Activated CD8-positive, alpha-beta T cell treated with anti-CD3 and anti-CD28 coated beads for 36 hours (primary cell): Measurements from ENCODE around the gene UHRF1. TPM values are rescaled to one million over a fixed set of nuclear protein-coding genes. Genes with fewer than 3 reads are reported as not detected.
A peak's percentile ranks its signal among the peaks of the same experiment; 100 is the strongest.

ENCODE experiments used
- ATAC-seq: fragments of 200-7000 bp; cut with Tn5 transposase; one replicate; pipeline ENCODE4 v1.10.0; 2021; ENCODE audit warnings: mild to moderate bottlenecking, moderate library complexity
- CTCF ChIA-PET: fragments of 350-600 bp; sonication (Branson Sonifier 250); formaldehyde crosslinking; loops from one replicate; lab custom pipeline; 2021; ENCODE audit warnings: antibody characterized with exemption; lab: Charles Lee
- POLR2A ChIA-PET: fragments of 350-600 bp; sonication (Branson Sonifier 250); formaldehyde crosslinking; loops from one replicate; lab custom pipeline; 2021; ENCODE audit warnings: antibody characterized with exemption; lab: Charles Lee
- DNase-seq: peaks from one replicate; pipeline ENCODE4 v3.0.0-alpha.2; 2020
- H3K27ac Mint-ChIP-seq: one replicate; pipeline ENCODE4 v1.8.0; 2021; ENCODE audit warnings: mild to moderate bottlenecking, mixed read lengths
- H3K27me3 Mint-ChIP-seq: one replicate; pipeline ENCODE4 v1.8.0; 2021; ENCODE audit warnings: mixed read lengths
- H3K36me3 Mint-ChIP-seq: one replicate; pipeline ENCODE4 v1.8.0; 2021; ENCODE audit warnings: low read depth, mixed read lengths
- H3K4me1 Mint-ChIP-seq: one replicate; pipeline ENCODE4 v1.8.0; 2021; ENCODE audit warnings: low read depth, mixed read lengths
- H3K4me3 Mint-ChIP-seq: one replicate; pipeline ENCODE4 v1.8.0; 2021; ENCODE audit warnings: mild to moderate bottlenecking, moderate library complexity, mixed read lengths
- H3K9me3 Mint-ChIP-seq: one replicate; pipeline ENCODE4 v1.8.0; 2021; ENCODE audit warnings: mixed read lengths
- intact Hi-C: fragments of 100-400 bp; cut with micrococcal nuclease; formaldehyde crosslinking; loops from one replicate; pipeline ENCODE4 v1.10.0; 2022
- total RNA-seq, 2 experiments: library from RNA; stranded (reverse); gene quantifications; one replicate each; pipeline ENCODE4 v1.2.3, GENCODE V29; 2021
- TF ChIP-seq, protein P1 (sequence below): fragments of 200-600 bp; IDR thresholded peaks from one replicate; pipeline ENCODE4 v1.8.0; 2022; ENCODE audit warnings: antibody characterized with exemption, mild to moderate bottlenecking

The UHRF1 gene
- total RNA-seq, 2 experiments from 2014 or later: 173 to 175 TPM

DNA sequence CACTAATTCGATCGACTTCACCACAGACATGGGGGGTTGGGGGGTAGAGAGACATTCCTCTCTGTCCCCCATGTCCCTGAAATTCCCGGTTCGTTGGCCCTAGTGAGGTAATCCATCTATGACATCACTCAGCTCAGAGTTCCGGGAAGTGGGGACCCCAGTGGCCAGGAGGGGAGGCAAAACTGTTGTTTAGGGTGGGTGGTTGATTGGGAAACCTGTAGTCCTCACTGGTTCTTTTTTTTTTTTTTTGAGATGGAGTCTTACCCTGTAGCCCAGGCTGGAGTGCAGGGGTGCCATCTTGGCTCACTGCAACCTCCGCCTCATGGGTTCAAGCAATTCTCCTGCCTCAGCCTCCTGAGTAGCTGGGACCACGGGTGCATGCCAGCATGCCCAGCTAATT lies 6.5 kb upstream of the UHRF1 start, which contains the start of gene ARRDC5:
Gene ARRDC5, minus strand, starts transcription at position 101 of the 400 bp plus-strand sequence. Its CDS starts 71 bp downstream, at position 30.
- ATAC-seq (no peak), DNase-seq (no peak)
- no peaks in the 10 kb centered on the region for H3K36me3 Mint-ChIP-seq
- no peaks in the 10 kb centered on the region for H3K9me3 Mint-ChIP-seq
- intact Hi-C loops: no loop called here
- TF ChIP-seq, protein P1, sequence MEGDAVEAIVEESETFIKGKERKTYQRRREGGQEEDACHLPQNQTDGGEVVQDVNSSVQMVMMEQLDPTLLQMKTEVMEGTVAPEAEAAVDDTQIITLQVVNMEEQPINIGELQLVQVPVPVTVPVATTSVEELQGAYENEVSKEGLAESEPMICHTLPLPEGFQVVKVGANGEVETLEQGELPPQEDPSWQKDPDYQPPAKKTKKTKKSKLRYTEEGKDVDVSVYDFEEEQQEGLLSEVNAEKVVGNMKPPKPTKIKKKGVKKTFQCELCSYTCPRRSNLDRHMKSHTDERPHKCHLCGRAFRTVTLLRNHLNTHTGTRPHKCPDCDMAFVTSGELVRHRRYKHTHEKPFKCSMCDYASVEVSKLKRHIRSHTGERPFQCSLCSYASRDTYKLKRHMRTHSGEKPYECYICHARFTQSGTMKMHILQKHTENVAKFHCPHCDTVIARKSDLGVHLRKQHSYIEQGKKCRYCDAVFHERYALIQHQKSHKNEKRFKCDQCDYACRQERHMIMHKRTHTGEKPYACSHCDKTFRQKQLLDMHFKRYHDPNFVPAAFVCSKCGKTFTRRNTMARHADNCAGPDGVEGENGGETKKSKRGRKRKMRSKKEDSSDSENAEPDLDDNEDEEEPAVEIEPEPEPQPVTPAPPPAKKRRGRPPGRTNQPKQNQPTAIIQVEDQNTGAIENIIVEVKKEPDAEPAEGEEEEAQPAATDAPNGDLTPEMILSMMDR: no peak
- peaks cover 6% of the 10 kb centered on the region for H3K4me1 Mint-ChIP-seq
- ChIA-PET POLR2A (interaction anchor here (0.6 kb wide), 1 partner anchor 73 kb away, joined by 3 read pairs; no protein-coding TSS in a partner anchor), CTCF (interaction anchor here (0.7 to 1.0 kb wide), 2 partner anchors 31 to 93 kb away, joined by 3 read pairs; no protein-coding TSS in a partner anchor)
- H3K27me3 Mint-ChIP-seq: no peaks in the 10 kb centered on the region
- peak within 1 kb of the TSS; percentile 58 for H3K27ac Mint-ChIP-seq
- no peak within 1 kb of the TSS for H3K4me3 Mint-ChIP-seq

DNA sequence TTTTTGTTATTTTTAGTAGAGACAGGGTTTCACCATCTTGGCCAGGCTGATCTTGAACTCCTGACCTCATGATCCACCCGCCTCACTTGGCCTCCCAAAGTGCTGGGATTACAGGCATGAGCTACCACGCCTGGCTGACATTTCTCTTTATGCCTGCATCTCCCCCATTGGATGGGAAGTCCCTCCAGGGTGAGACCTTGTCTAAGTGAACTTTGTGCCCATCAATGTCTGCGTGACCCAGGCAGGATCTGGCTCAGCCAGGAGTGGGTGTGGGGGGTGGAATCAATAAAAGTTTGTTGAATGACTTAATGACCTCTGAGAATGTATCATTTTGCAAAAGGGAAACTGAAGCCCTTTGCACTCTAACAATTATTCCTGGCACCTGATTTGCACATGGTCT lies 4.8 kb upstream of the UHRF1 start:
- Mint-ChIP-seq H3K36me3 (no peaks in the 10 kb centered on the region), H3K4me3 (no peak overlapping the region), H3K9me3 (no peaks in the 10 kb centered on the region), H3K27ac (peak overlapping the region; percentile 24), H3K4me1 (peaks cover 16% of the 10 kb centered on the region), H3K27me3 (no peaks in the 10 kb centered on the region)
- ATAC-seq (no peak), DNase-seq (no peak)
- intact Hi-C loops: no loop called here
- TF ChIP-seq, protein P1: no peak
- POLR2A ChIA-PET: interaction anchor here (1.0 to 1.6 kb wide), 2 partner anchors 11 to 75 kb away, joined by 3 to 6 read pairs; no protein-coding TSS in a partner anchor
- CTCF ChIA-PET: no interaction called here

DNA sequence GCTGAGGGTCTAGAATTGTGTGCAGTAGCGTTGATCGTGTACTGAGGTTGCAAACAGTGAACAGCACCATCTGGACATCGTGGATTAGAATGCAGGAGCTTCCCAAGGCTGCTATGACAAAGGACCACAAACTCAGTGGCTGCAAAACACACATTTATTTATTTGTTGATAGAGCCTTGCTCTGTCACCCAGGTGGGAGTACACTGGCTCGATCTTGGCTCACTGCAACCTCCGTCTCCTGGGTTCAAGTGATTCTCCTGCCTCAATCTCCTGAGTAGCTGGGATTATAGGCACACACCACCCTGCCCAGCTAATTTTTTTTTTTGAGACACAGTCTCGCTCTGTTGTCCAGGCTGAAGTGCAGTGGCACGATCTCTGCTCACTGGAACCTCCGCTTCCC lies 2.3 kb upstream of the UHRF1 start:
- Mint-ChIP-seq H3K27me3 (no peaks in the 10 kb centered on the region), H3K36me3 (peaks cover 17% of the 10 kb centered on the region), H3K27ac (no peak overlapping the region), H3K4me3 (no peak overlapping the region), H3K9me3 (no peaks in the 10 kb centered on the region), H3K4me1 (peaks cover 20% of the 10 kb centered on the region)
- ATAC-seq (no peak), DNase-seq (no peak)
- TF ChIP-seq, protein P1: no peak
- intact Hi-C loops: no loop called here
- POLR2A ChIA-PET: interaction anchor here (0.6 to 1.3 kb wide), 3 partner anchors 9 to 1593 kb away, joined by 3 read pairs; no protein-coding TSS in a partner anchor
- CTCF ChIA-PET: interaction anchor here (1.0 to 1.3 kb wide), 2 partner anchors 34 to 55 kb away, joined by 3 to 7 read pairs; no protein-coding TSS in a partner anchor

DNA sequence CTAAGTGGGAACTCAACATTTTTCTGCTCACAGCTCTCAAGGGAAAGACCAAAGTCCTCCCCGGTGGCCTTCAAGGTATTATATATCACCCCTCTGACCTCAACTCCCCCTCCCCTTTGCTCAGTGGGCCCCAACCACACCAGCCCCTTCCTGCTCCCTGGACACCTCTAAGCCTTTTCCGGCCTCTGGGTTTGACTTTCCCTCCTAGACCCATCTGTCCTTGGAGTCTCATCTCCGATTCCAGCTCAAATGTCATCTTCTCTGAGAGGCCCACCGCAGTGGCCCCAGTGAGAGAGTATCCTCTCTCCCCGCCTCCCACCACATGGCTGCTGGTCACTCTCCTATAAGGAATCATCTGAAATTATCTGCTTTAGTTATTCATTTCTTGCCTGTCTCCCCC lies 941 bp upstream of the UHRF1 start:
- TF ChIP-seq, protein P1: no peak
- CTCF ChIA-PET: interaction anchor here (1.2 kb wide), 1 partner anchor 35 kb away, joined by 3 read pairs; no protein-coding TSS in a partner anchor
- peaks cover 33% of the 10 kb centered on the region for H3K4me1 Mint-ChIP-seq

DNA sequence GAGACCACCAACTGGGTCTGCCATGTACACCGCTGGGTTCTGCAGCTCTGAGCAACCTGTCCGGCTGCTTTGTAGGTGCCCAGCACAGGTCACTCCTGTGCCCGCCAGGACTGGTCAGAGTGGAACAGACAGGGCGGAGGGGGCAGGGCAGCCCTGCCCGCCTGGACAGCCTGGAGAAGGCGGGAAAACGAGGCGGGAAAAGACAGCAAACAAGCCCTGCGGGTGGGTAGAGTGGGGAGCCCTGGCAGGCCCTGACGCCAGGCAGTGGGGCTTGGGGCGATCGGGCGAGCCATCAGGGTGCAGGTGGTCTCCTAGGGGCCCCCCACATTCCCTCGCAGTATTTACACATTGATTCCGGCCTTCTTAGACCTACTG lies 533 bp upstream of the UHRF1 start:
- intact Hi-C loops: no loop called here
- TF ChIP-seq, protein P1: no peak
- ChIA-PET CTCF (interaction anchor here (1.2 kb wide), 1 partner anchor 36 kb away, joined by 3 read pairs; no protein-coding TSS in a partner anchor), POLR2A (interaction anchor here (0.7 to 1.8 kb wide), 2 partner anchors 7 to 12 kb away, joined by 3 to 10 read pairs; no protein-coding TSS in a partner anchor)
- Mint-ChIP-seq H3K4me3 (peak overlapping the region; percentile 95), H3K36me3 (peaks cover 35% of the 10 kb centered on the region), H3K27ac (peak overlapping the region; percentile 30), H3K4me1 (peaks cover 37% of the 10 kb centered on the region), H3K9me3 (no peaks in the 10 kb centered on the region), H3K27me3 (no peaks in the 10 kb centered on the region)
- ATAC-seq (no peak), DNase-seq (no peak)

More for the DNA sequence above, 941 bp upstream of the UHRF1 start:
- Mint-ChIP-seq H3K9me3 (no peaks in the 10 kb centered on the region), H3K27me3 (no peaks in the 10 kb centered on the region), H3K36me3 (peaks cover 31% of the 10 kb centered on the region), H3K4me3 (peak overlapping the region; percentile 95), H3K27ac (peak overlapping the region; percentile 30)
- no peak for DNase-seq
- no peak for ATAC-seq
- POLR2A ChIA-PET: interaction anchor here (0.6 to 1.8 kb wide), 3 partner anchors 8 to 41 kb away, joined by 3 to 10 read pairs (median 3); no protein-coding TSS in a partner anchor
- intact Hi-C loops: no loop called here
